Measurements from ENCODE around the gene SLC25A23. TPM values are rescaled to one million over a fixed set of nuclear protein-coding genes. Genes with fewer than 3 reads are reported as not detected.

Gene SLC25A23
- total and polyA plus RNA-seq, 2 experiments from 2014 or later = 25.7 to 96.4 TPM

DNA sequence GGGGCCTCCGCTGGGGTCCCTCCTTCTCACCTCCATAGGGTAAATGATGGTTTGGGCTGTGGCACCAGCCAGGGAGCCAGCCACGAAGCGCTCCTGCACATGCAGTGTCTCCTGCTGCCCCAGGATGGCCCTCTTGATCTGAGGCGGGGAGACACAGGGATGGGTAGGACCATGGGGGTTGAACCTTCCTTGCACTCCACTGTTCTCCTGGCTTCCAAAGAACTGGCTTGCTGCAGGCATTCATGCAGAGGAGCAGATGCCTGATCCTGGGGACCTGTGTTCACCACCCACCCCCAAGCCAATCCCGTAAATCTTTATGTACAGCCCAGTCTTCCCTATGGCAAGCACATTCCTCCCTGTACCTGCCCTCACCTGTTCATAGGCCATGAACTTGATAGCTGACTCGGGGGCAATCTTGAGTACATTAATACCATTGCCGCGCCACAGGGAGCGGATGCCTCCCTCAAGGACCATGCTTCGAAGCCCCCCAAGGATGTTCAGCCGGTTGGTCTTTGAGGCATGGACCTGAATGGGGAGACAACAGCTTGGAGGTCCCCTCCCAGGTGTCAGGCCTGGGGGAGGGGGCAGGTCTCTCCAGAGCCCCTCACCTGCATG, 5.5 kb downstream of the SLC25A23 start:
- no peak overlapping the region for H3K27ac ChIP-seq (ENCODE audit: low read depth)
- H3K4me1 Mint-ChIP-seq = peaks cover 11% of the 10 kb centered on the region
- no peaks in the 10 kb centered on the region; the same call in 1 of the 2 replicates for H4K20me1 ChIP-seq (replicated peaks; ENCODE audit: insufficient read depth)
- no peaks in the 10 kb centered on the region for H3K79me2 ChIP-seq (replicated peaks; ENCODE audit: insufficient read depth)
- H3K27ac Mint-ChIP-seq = no peak overlapping the region
- H3K4me3 ChIP-seq = no peak overlapping the region
- peaks cover 11% of the 10 kb centered on the region; the same call in 1 of the 2 replicates for H3K36me3 ChIP-seq (ENCODE audit: insufficient read depth)
- no peak overlapping the region for H2AFZ ChIP-seq
- no peak overlapping the region for H3K4me3 Mint-ChIP-seq
- H3K27me3 Mint-ChIP-seq (ENCODE audit: insufficient read depth, low read depth, poor library complexity) = peaks cover 7% of the 10 kb centered on the region
- H3K4me1 ChIP-seq (ENCODE audit: insufficient read depth) = peaks cover 4% of the 10 kb centered on the region; the same call in 1 of the 2 replicates
- TF ChIP-seq, protein P1, sequence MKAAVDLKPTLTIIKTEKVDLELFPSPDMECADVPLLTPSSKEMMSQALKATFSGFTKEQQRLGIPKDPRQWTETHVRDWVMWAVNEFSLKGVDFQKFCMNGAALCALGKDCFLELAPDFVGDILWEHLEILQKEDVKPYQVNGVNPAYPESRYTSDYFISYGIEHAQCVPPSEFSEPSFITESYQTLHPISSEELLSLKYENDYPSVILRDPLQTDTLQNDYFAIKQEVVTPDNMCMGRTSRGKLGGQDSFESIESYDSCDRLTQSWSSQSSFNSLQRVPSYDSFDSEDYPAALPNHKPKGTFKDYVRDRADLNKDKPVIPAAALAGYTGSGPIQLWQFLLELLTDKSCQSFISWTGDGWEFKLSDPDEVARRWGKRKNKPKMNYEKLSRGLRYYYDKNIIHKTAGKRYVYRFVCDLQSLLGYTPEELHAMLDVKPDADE (IDR thresholded peaks at IDR 0.05) = no peak
- TF ChIP-seq CREB1 (CRISPR knock-in tag; IDR thresholded peaks at IDR 0.05; ENCODE audit: low read depth) = no peak
- TF ChIP-seq, protein P2, sequence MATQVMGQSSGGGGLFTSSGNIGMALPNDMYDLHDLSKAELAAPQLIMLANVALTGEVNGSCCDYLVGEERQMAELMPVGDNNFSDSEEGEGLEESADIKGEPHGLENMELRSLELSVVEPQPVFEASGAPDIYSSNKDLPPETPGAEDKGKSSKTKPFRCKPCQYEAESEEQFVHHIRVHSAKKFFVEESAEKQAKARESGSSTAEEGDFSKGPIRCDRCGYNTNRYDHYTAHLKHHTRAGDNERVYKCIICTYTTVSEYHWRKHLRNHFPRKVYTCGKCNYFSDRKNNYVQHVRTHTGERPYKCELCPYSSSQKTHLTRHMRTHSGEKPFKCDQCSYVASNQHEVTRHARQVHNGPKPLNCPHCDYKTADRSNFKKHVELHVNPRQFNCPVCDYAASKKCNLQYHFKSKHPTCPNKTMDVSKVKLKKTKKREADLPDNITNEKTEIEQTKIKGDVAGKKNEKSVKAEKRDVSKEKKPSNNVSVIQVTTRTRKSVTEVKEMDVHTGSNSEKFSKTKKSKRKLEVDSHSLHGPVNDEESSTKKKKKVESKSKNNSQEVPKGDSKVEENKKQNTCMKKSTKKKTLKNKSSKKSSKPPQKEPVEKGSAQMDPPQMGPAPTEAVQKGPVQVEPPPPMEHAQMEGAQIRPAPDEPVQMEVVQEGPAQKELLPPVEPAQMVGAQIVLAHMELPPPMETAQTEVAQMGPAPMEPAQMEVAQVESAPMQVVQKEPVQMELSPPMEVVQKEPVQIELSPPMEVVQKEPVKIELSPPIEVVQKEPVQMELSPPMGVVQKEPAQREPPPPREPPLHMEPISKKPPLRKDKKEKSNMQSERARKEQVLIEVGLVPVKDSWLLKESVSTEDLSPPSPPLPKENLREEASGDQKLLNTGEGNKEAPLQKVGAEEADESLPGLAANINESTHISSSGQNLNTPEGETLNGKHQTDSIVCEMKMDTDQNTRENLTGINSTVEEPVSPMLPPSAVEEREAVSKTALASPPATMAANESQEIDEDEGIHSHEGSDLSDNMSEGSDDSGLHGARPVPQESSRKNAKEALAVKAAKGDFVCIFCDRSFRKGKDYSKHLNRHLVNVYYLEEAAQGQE (IDR thresholded peaks at IDR 0.05; ENCODE audit: unreplicated experiment) = no peak
- TF ChIP-seq EZH2 (IDR thresholded peaks at IDR 0.05; ENCODE audit: low read depth, unreplicated experiment) = no peak
- no peak for TF ChIP-seq POLR2AphosphoS5 (IDR thresholded peaks at IDR 0.05; ENCODE audit: low read depth)
- TF ChIP-seq NANOG (IDR thresholded peaks at IDR 0.05; ENCODE audit: borderline replicate concordance) = no peak
- TF ChIP-seq JUNB (IDR thresholded peaks at IDR 0.05; ENCODE audit: unreplicated experiment) = no peak
- TF ChIP-seq ZNF331 (CRISPR knock-in tag; IDR thresholded peaks at IDR 0.05; ENCODE audit: low read depth) = no peak
- TF ChIP-seq ZNF114 (CRISPR knock-in tag; IDR thresholded peaks at IDR 0.05) = no peak
- no peak overlapping the region for H3K4me2 ChIP-seq
- ATAC-seq (no peak), DNase-seq (ENCODE audit: low spot score) (no peak)
- H3K9me3 Mint-ChIP-seq = peaks cover 10% of the 10 kb centered on the region; the same call in 2 of the 3 replicates
- no peaks in the 10 kb centered on the region for H3K27me3 ChIP-seq (ENCODE audit: insufficient read depth)
- peaks cover 51% of the 10 kb centered on the region for H3K36me3 Mint-ChIP-seq (ENCODE audit: low read depth)
- H3K9me2 ChIP-seq (ENCODE audit: insufficient read depth) = no peaks in the 10 kb centered on the region
- no peaks in the 10 kb centered on the region for H3F3A ChIP-seq (replicated peaks; ENCODE audit: low read depth)

DNA sequence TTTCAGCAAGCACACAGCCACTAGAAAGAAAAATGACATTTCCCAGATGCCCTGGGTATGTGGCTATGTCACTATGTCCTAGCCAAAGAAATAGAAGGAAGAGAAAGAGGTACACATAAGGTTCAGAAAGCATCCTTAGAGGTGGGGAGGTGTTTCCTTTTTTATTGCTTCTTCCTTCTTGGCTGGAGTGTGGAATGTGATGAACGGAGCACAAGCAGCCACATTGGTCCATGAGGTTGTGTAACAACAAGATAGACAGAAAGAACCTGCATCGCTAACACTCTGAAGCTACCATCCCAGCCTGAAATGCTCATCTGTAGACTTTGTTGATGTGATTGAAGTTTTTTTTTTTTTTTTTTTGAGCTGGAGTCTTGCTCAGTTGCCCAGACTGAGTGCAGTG, 6.7 kb downstream of the SLC25A23 start:
- DNase-seq (ENCODE audit: low spot score) (no peak), ATAC-seq (no peak)
- peaks cover 2% of the 10 kb centered on the region; the same call in 1 of the 3 replicates for H3K4me1 Mint-ChIP-seq
- TF ChIP-seq EZH2phosphoT487 (IDR thresholded peaks at IDR 0.05; ENCODE audit: unreplicated experiment) (no peak), CREB1 (CRISPR knock-in tag; IDR thresholded peaks at IDR 0.05; ENCODE audit: low read depth) (no peak), EZH2 (IDR thresholded peaks at IDR 0.05; ENCODE audit: low read depth, unreplicated experiment) (no peak), ZNF114 (CRISPR knock-in tag; IDR thresholded peaks at IDR 0.05) (no peak)
- TF ChIP-seq, protein P1 (IDR thresholded peaks at IDR 0.05) = no peak

More for the DNA sequence above, 6.7 kb downstream of the SLC25A23 start:
- H3K27me3 ChIP-seq (ENCODE audit: insufficient read depth) = no peaks in the 10 kb centered on the region
- peaks cover 4% of the 10 kb centered on the region for H3K27me3 Mint-ChIP-seq (ENCODE audit: insufficient read depth, low read depth, poor library complexity)
- peaks cover 51% of the 10 kb centered on the region for H3K36me3 Mint-ChIP-seq (ENCODE audit: low read depth)
- H3K27ac ChIP-seq (ENCODE audit: low read depth) = no peak overlapping the region
- no peak overlapping the region for H2AFZ ChIP-seq
- no peaks in the 10 kb centered on the region for H3K79me2 ChIP-seq (replicated peaks; ENCODE audit: insufficient read depth)
- no peaks in the 10 kb centered on the region for H3K4me1 ChIP-seq (ENCODE audit: insufficient read depth)
- no peak overlapping the region for H3K4me3 ChIP-seq
- no peaks in the 10 kb centered on the region for H3K9me2 ChIP-seq (ENCODE audit: insufficient read depth)
- no peak overlapping the region for H3K27ac Mint-ChIP-seq
- H4K20me1 ChIP-seq (replicated peaks; ENCODE audit: insufficient read depth) = no peaks in the 10 kb centered on the region; the same call in 1 of the 2 replicates
- H3K4me2 ChIP-seq = no peak overlapping the region
- H3K36me3 ChIP-seq (ENCODE audit: insufficient read depth) = peaks cover 11% of the 10 kb centered on the region; the same call in 1 of the 2 replicates
- H3K4me3 Mint-ChIP-seq = no peak overlapping the region
- H3K9me3 Mint-ChIP-seq = peaks cover 10% of the 10 kb centered on the region; the same call in 2 of the 3 replicates
- no peaks in the 10 kb centered on the region for H3F3A ChIP-seq (replicated peaks; ENCODE audit: low read depth)
